SK-N-SH (cell line): Measurements from ENCODE around the gene DDX24.

ENCODE experiments used
- ELF1 ChIP-seq: IDR thresholded peaks from 2 replicates; pipeline ENCODE4 v1.4.0; 2012
- EP300 ChIP-seq, 2 experiments: IDR thresholded peaks; 2 replicates each; pipeline versions ENCODE4 v1.4.0 to v1.6.1; 2012; ENCODE audit warnings: borderline replicate concordance in 1 of 2, low read depth in 1 of 2, low read length in 1 of 2
- FOXM1 ChIP-seq: IDR thresholded peaks from 2 replicates; pipeline ENCODE4 v1.4.0; 2012; ENCODE audit warnings: low read depth, mild to moderate bottlenecking
- JUND ChIP-seq: IDR thresholded peaks from 2 replicates; pipeline ENCODE4 v1.4.0; 2012
- POLR2AphosphoS5 ChIP-seq: IDR thresholded peaks from 2 replicates; pipeline ENCODE4 v1.6.1; 2012; ENCODE audit warnings: low read depth, low read length
- RAD21 ChIP-seq: IDR thresholded peaks from 2 replicates; pipeline ENCODE4 v1.6.1; 2012; ENCODE audit warnings: mild to moderate bottlenecking, low read length
- SMC3 ChIP-seq: IDR thresholded peaks from 2 replicates; pipeline ENCODE4 v1.6.1; 2012; ENCODE audit warnings: low read depth, low read length, improper control_type of control experiment
- TCF12 ChIP-seq: IDR thresholded peaks from 2 replicates; pipeline ENCODE4 v1.4.0; 2012
- TF ChIP-seq, protein P1 (sequence below): fragments of 200-600 bp; sonication (generic); IDR thresholded peaks from 2 replicates; pipeline ENCODE4 v1.6.1; 2017; ENCODE audit warnings: antibody characterized with exemption, mild to moderate bottlenecking, moderate library complexity
- TF ChIP-seq, protein P2 (sequence below): IDR thresholded peaks from 2 replicates; pipeline ENCODE4 v1.4.0; 2012; ENCODE audit warnings: low read depth
- TF ChIP-seq, protein P3 (sequence below): fragments of 150-350 bp; IDR thresholded peaks from 2 replicates; pipeline ENCODE4 v1.6.1; 2017; ENCODE audit warnings: antibody characterized with exemption, low read length, low read depth, borderline replicate concordance
- TF ChIP-seq, protein P4 (sequence below): IDR thresholded peaks from 2 replicates; pipeline ENCODE4 v1.4.0; 2012; ENCODE audit warnings: low read depth, borderline replicate concordance

DNA sequence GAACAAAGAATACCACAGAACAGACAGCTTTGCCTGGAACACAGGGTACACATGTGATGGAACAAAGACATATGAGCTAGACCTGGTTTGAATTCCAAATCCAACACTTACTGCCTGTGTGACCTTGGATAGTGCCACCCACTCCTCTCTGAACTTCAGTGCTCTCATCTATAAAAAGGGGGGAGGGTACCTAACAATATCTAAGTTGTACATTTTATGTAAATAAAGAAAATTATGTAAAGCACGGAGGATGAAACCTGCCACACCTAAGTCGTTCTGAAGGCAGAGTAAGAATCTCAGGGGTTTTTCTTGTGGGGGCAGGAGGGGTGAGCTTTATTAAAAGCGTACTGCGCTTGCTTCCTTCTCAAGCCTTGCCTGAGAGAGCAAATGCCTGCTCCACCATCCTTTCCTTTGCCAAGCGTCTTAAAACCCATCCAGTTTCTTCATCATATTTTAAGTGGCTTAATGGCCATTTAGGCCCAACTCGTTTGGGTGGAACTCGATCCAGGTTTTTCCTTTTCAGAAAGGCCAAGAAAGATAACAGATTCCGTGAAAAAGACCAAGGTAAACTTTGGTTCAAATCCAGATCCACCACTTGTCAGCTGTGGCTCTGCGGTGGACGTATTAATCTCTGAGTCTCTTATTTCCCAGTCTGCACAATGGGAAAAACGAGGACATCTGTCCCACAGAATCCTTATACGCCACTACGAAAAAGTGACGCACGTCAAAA, 946 bp downstream of the DDX24 start:
- TF ChIP-seq, protein P1, sequence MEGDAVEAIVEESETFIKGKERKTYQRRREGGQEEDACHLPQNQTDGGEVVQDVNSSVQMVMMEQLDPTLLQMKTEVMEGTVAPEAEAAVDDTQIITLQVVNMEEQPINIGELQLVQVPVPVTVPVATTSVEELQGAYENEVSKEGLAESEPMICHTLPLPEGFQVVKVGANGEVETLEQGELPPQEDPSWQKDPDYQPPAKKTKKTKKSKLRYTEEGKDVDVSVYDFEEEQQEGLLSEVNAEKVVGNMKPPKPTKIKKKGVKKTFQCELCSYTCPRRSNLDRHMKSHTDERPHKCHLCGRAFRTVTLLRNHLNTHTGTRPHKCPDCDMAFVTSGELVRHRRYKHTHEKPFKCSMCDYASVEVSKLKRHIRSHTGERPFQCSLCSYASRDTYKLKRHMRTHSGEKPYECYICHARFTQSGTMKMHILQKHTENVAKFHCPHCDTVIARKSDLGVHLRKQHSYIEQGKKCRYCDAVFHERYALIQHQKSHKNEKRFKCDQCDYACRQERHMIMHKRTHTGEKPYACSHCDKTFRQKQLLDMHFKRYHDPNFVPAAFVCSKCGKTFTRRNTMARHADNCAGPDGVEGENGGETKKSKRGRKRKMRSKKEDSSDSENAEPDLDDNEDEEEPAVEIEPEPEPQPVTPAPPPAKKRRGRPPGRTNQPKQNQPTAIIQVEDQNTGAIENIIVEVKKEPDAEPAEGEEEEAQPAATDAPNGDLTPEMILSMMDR = no peak
- TF ChIP-seq TCF12 (no peak), POLR2AphosphoS5 (no peak), RAD21 (no peak), FOXM1 (no peak), JUND (no peak), EP300 (IDR thresholded peaks at IDR 0.05; ENCODE audit: borderline replicate concordance in 1 of 2, low read depth in 1 of 2, low read length in 1 of 2) (no peak), SMC3 (no peak), ELF1 (no peak)
- TF ChIP-seq, protein P2, sequence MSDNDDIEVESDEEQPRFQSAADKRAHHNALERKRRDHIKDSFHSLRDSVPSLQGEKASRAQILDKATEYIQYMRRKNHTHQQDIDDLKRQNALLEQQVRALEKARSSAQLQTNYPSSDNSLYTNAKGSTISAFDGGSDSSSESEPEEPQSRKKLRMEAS = no peak
- TF ChIP-seq, protein P3, sequence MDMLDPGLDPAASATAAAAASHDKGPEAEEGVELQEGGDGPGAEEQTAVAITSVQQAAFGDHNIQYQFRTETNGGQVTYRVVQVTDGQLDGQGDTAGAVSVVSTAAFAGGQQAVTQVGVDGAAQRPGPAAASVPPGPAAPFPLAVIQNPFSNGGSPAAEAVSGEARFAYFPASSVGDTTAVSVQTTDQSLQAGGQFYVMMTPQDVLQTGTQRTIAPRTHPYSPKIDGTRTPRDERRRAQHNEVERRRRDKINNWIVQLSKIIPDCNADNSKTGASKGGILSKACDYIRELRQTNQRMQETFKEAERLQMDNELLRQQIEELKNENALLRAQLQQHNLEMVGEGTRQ = no peak
- TF ChIP-seq, protein P4, sequence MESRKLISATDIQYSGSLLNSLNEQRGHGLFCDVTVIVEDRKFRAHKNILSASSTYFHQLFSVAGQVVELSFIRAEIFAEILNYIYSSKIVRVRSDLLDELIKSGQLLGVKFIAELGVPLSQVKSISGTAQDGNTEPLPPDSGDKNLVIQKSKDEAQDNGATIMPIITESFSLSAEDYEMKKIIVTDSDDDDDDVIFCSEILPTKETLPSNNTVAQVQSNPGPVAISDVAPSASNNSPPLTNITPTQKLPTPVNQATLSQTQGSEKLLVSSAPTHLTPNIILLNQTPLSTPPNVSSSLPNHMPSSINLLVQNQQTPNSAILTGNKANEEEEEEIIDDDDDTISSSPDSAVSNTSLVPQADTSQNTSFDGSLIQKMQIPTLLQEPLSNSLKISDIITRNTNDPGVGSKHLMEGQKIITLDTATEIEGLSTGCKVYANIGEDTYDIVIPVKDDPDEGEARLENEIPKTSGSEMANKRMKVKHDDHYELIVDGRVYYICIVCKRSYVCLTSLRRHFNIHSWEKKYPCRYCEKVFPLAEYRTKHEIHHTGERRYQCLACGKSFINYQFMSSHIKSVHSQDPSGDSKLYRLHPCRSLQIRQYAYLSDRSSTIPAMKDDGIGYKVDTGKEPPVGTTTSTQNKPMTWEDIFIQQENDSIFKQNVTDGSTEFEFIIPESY = no peak
